IPS-11a (cell line): ENCODE results near the gene PPARGC1A.

Experiments used
- H3K4me3 ChIP-seq: one replicate; pipeline ENCODE4 v1.5.1; 2013; ENCODE audit warnings: low read depth, low read length, control low read depth

Gene PPARGC1A

GRCh38 chr4:23889814-23890341, at the start of gene PPARGC1A:
PPARGC1A (minus strand) TSS chr4:23890047; CDS start chr4:23889957, 90 bp downstream.
- no peak within 1 kb of the TSS for H3K4me3 ChIP-seq

- H3K4me3 ChIP-seq: no peak overlapping the region
Observed at GRCh38 chr4:23938796-23939195, 48.9 kb upstream of the PPARGC1A start.

GRCh38 chr4:23937173-23937572, 47.3 kb upstream of the PPARGC1A start:
- H3K4me3 ChIP-seq: no peak overlapping the region

- H3K4me3 ChIP-seq: no peak overlapping the region
Observed at GRCh38 chr4:23934915-23935314, 45.1 kb upstream of the PPARGC1A start.

GRCh38 chr4:23934223-23934622, 44.4 kb upstream of the PPARGC1A start:
- no peak overlapping the region for H3K4me3 ChIP-seq

GRCh38 chr4:23932901-23933308, 43.1 kb upstream of the PPARGC1A start:
- H3K4me3 ChIP-seq: no peak overlapping the region

- H3K4me3 ChIP-seq: no peak overlapping the region
Observed at GRCh38 chr4:23932186-23932585, 42.3 kb upstream of the PPARGC1A start.

- no peak overlapping the region for H3K4me3 ChIP-seq
Observed at GRCh38 chr4:23931489-23931830, 41.6 kb upstream of the PPARGC1A start.

- no peak overlapping the region for H3K4me3 ChIP-seq
Observed at GRCh38 chr4:23930750-23931488, 41.1 kb upstream of the PPARGC1A start.

GRCh38 chr4:23929248-23929647, 39.4 kb upstream of the PPARGC1A start:
- no peak overlapping the region for H3K4me3 ChIP-seq

GRCh38 chr4:23924556-23924955, 34.7 kb upstream of the PPARGC1A start:
- H3K4me3 ChIP-seq: no peak overlapping the region

GRCh38 chr4:23923840-23924239, 34.0 kb upstream of the PPARGC1A start:
- no peak overlapping the region for H3K4me3 ChIP-seq

- no peak overlapping the region for H3K4me3 ChIP-seq
Observed at GRCh38 chr4:23923141-23923540, 33.3 kb upstream of the PPARGC1A start.

GRCh38 chr4:23922541-23923111, 32.8 kb upstream of the PPARGC1A start:
- no peak overlapping the region for H3K4me3 ChIP-seq

- H3K4me3 ChIP-seq: no peak overlapping the region
Observed at GRCh38 chr4:23922013-23922412, 32.2 kb upstream of the PPARGC1A start.

- no peak overlapping the region for H3K4me3 ChIP-seq
Observed at GRCh38 chr4:23921447-23921845, 31.6 kb upstream of the PPARGC1A start.

GRCh38 chr4:23920716-23921446, 31.0 kb upstream of the PPARGC1A start:
- no peak overlapping the region for H3K4me3 ChIP-seq

- no peak overlapping the region for H3K4me3 ChIP-seq
Observed at GRCh38 chr4:23920296-23920695, 30.4 kb upstream of the PPARGC1A start.

- no peak overlapping the region for H3K4me3 ChIP-seq
Observed at GRCh38 chr4:23916282-23916681, 26.4 kb upstream of the PPARGC1A start.

- no peak overlapping the region for H3K4me3 ChIP-seq
Observed at GRCh38 chr4:23915459-23916132, 25.7 kb upstream of the PPARGC1A start.
